ENCODE results near the gene CEP112.

The CEP112 gene

DNA sequence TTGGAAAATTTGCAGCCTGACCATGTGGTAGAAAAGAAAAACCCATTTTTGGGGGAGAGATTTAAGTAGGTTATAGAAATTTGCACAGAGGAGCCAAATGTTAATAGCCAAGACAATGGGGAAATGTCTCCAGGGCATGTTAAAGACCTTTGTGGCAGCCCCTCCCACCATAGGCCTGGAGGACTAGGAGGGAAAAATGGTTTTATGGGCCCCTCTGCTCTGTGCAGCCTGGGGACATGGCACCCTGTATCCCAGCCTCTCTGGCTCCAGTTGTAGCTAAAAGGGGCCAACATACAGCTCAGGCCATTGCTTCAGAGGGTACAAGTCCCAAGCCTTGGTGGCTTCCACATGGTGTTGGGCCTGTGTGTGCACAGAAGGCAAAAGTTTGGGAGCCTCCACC is 384.6 kb downstream of the CEP112 start:
- TF ChIP-seq POLR2AphosphoS5 (IDR thresholded peaks at IDR 0.05; ENCODE audit: low read depth, low read length) (no peak), SPI1 (IDR thresholded peaks at IDR 0.05; ENCODE audit: low read depth, low read length) (no peak), TAF1 (IDR thresholded peaks at IDR 0.05; ENCODE audit: low read depth, low read length) (no peak), POU2F2 (IDR thresholded peaks at IDR 0.05; ENCODE audit: low read depth, low read length) (no peak), POLR2A (IDR thresholded peaks at IDR 0.05; ENCODE audit: low read depth, low read length) (no peak), PAX5 (IDR thresholded peaks at IDR 0.05; ENCODE audit: insufficient read depth, low read length, severe bottlenecking) (no peak)
- FAIRE-seq = no peak
- no peak for DNase-seq (ENCODE audit: insufficient read length, low spot score)

DNA sequence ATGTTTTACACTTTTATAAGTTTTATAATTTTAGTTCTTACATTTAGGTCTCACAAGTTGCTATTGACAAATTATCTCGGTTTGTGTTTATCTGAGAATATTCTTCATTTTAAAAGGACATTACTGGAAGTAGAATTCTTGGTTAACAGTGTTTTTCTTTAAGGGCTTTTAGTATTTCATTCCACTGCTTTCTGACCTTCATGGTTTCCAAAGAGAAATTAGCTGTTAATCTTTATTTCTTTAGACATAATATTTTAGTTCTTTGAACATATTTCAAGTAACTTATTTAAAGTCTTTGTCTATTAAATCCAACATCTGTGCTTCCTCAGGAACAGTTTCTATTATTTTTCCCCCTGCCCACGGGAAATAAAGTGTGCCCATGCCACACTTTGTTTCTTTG is 390.4 kb downstream of the CEP112 start:
- TF ChIP-seq POU2F2 (IDR thresholded peaks at IDR 0.05; ENCODE audit: low read depth, low read length) (no peak), SPI1 (IDR thresholded peaks at IDR 0.05; ENCODE audit: low read depth, low read length) (no peak), POLR2AphosphoS5 (IDR thresholded peaks at IDR 0.05; ENCODE audit: low read depth, low read length) (no peak)
- DNase-seq (ENCODE audit: insufficient read length, low spot score) (no peak), FAIRE-seq (no peak)

DNA sequence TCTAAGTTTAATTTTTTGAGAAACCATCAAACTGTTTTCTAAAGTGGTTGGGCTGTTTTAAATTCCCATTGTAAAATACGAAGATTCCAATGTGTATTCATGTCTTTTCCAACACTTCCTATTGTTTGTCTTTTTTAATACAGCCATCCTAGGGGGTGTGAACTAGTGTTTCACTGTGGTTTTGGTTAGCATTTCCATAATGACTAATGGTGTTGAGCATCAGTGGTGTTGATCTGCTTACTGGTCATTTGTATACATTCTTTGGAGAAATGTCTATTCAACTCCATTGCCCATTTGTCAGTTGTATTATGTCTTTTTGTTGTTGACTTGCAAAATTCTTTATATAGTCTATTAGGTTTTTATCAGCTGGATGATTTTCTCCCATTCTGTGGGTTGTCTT is 391.3 kb downstream of the CEP112 start:
- FAIRE-seq (no peak), DNase-seq (ENCODE audit: insufficient read length, low spot score) (no peak)
- TF ChIP-seq TAF1 (IDR thresholded peaks at IDR 0.05; ENCODE audit: low read depth, low read length) = no peak
- no peak for TF ChIP-seq SPI1 (IDR thresholded peaks at IDR 0.05; ENCODE audit: low read depth, low read length)
- TF ChIP-seq PAX5 (IDR thresholded peaks at IDR 0.05; ENCODE audit: insufficient read depth, low read length, severe bottlenecking) = no peak
- no peak for TF ChIP-seq POU2F2 (IDR thresholded peaks at IDR 0.05; ENCODE audit: low read depth, low read length)

DNA sequence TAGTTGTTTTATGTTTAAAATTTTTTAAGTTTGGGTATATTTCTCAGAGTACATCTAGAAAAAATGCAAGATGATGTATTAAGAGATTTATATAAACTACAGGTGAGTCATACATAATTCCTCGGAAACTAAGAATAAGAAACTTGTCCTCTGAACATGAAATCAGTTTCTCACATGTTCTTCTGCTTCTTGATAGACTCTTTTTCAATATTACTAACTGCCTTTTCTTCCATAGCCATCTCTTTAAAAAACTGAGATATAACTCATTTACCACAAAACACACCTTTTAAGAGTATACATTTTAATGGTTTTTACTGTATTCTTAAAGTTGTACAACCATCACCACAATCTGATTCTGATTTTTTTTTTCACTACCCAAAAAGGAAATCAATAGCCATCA is 392.1 kb downstream of the CEP112 start:
- no peak for FAIRE-seq
- TF ChIP-seq POU2F2 (IDR thresholded peaks at IDR 0.05; ENCODE audit: low read depth, low read length) (no peak), POLR2A (IDR thresholded peaks at IDR 0.05; ENCODE audit: low read depth, low read length) (no peak), PAX5 (IDR thresholded peaks at IDR 0.05; ENCODE audit: insufficient read depth, low read length, severe bottlenecking) (no peak), SPI1 (IDR thresholded peaks at IDR 0.05; ENCODE audit: low read depth, low read length) (no peak), TAF1 (IDR thresholded peaks at IDR 0.05; ENCODE audit: low read depth, low read length) (no peak), POLR2AphosphoS5 (IDR thresholded peaks at IDR 0.05; ENCODE audit: low read depth, low read length) (no peak)

DNA sequence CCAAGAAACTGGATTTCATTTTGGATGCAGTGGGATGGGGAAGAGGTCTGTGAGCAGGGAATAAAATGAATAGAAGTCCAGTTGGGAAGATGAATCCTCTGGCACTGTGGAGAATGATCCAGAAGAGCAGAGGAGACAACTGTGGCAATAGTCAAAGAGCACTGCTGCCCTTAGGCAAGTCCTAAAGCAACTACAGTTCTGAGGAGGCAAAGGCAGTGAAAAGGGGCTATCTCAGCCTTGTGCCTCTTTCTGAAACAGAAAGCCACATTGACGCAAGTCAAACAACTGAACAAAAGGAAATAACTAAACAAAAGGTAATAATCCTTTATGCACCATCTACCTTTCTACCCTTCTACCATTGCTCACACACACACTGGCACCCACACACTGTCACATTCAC is 392.5 kb downstream of the CEP112 start:
- DNase-seq (ENCODE audit: insufficient read length, low spot score) (no peak), FAIRE-seq (no peak)
- TF ChIP-seq POLR2AphosphoS5 (IDR thresholded peaks at IDR 0.05; ENCODE audit: low read depth, low read length) (no peak), POU2F2 (IDR thresholded peaks at IDR 0.05; ENCODE audit: low read depth, low read length) (no peak), PAX5 (IDR thresholded peaks at IDR 0.05; ENCODE audit: insufficient read depth, low read length, severe bottlenecking) (no peak), POLR2A (IDR thresholded peaks at IDR 0.05; ENCODE audit: low read depth, low read length) (no peak), TAF1 (IDR thresholded peaks at IDR 0.05; ENCODE audit: low read depth, low read length) (no peak), SPI1 (IDR thresholded peaks at IDR 0.05; ENCODE audit: low read depth, low read length) (no peak)

More for the DNA sequence above, 392.1 kb downstream of the CEP112 start:
- DNase-seq (ENCODE audit: insufficient read length, low spot score) = no peak

DNA sequence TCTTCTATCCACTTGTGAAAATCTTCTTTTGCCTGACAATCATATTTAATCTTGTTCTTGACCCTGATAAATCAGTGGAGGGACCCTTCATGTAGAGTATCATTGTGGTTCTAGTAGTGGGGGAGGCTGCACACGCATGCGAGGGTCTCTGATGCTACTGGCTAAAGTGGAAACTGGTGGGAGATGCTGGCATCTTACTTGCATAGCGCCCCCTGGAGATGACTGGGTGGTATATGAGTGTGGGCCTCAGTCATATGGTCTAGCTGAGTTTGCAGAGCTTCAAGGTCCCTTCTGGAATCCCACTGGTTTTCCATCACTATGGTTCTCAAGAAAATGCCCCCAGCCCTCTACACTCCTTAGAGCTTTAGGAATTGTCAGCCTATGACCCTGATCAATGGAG is 394.1 kb downstream of the CEP112 start:
- DNase-seq (ENCODE audit: insufficient read length, low spot score) = no peak
- no peak for FAIRE-seq
- TF ChIP-seq POLR2AphosphoS5 (IDR thresholded peaks at IDR 0.05; ENCODE audit: low read depth, low read length) (no peak), POU2F2 (IDR thresholded peaks at IDR 0.05; ENCODE audit: low read depth, low read length) (no peak), PAX5 (IDR thresholded peaks at IDR 0.05; ENCODE audit: insufficient read depth, low read length, severe bottlenecking) (no peak), POLR2A (IDR thresholded peaks at IDR 0.05; ENCODE audit: low read depth, low read length) (no peak), SPI1 (IDR thresholded peaks at IDR 0.05; ENCODE audit: low read depth, low read length) (no peak), TAF1 (IDR thresholded peaks at IDR 0.05; ENCODE audit: low read depth, low read length) (no peak)

DNA sequence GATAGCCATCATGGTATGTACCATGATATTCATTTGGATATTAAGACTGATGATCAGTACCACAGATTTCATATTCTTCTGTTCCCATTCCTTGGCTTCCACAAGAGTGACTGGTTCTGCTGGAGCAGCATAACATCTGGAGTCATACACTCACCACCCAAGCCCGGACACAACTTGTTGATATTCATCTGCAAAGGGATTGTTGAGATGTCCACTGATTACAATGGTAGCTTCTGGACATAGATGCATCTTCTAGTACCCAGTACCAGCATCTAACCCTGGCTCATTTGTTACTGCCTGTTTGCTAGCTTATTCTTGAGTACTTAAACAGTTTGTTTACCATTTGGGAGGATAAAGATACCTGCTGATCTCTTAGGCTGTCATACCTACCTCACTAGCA is 394.8 kb downstream of the CEP112 start:
- FAIRE-seq (no peak), DNase-seq (ENCODE audit: insufficient read length, low spot score) (no peak)
- TF ChIP-seq POLR2AphosphoS5 (IDR thresholded peaks at IDR 0.05; ENCODE audit: low read depth, low read length) (no peak), TAF1 (IDR thresholded peaks at IDR 0.05; ENCODE audit: low read depth, low read length) (no peak), PAX5 (IDR thresholded peaks at IDR 0.05; ENCODE audit: insufficient read depth, low read length, severe bottlenecking) (no peak), POLR2A (IDR thresholded peaks at IDR 0.05; ENCODE audit: low read depth, low read length) (no peak), SPI1 (IDR thresholded peaks at IDR 0.05; ENCODE audit: low read depth, low read length) (no peak), POU2F2 (IDR thresholded peaks at IDR 0.05; ENCODE audit: low read depth, low read length) (no peak)

DNA sequence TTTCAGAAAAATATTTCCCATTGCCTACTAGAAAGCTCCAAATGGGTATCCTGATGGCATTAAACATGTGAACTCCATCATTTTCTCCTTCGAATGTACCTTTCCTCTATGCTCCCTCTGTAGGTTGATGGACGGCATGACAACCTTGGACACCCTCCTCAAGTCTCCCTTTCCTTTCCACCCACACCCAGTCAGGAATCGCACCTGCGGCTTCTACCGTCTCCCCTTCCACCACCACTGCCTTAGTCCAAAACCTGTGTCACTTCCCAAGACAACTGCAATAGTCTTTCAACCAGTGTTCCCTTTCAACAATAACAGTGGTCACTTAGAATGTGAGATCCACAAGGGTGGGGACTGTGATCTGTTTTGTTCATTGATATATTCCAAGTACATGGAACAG is 397.4 kb downstream of the CEP112 start:
- FAIRE-seq (no peak), DNase-seq (ENCODE audit: insufficient read length, low spot score) (no peak)
- no peak for TF ChIP-seq TAF1 (IDR thresholded peaks at IDR 0.05; ENCODE audit: low read depth, low read length)
- no peak for TF ChIP-seq POLR2A (IDR thresholded peaks at IDR 0.05; ENCODE audit: low read depth, low read length)
- TF ChIP-seq POLR2AphosphoS5 (IDR thresholded peaks at IDR 0.05; ENCODE audit: low read depth, low read length) = no peak
- TF ChIP-seq PAX5 (IDR thresholded peaks at IDR 0.05; ENCODE audit: insufficient read depth, low read length, severe bottlenecking) = no peak
- TF ChIP-seq SPI1 (IDR thresholded peaks at IDR 0.05; ENCODE audit: low read depth, low read length) = no peak
- no peak for TF ChIP-seq POU2F2 (IDR thresholded peaks at IDR 0.05; ENCODE audit: low read depth, low read length)

DNA sequence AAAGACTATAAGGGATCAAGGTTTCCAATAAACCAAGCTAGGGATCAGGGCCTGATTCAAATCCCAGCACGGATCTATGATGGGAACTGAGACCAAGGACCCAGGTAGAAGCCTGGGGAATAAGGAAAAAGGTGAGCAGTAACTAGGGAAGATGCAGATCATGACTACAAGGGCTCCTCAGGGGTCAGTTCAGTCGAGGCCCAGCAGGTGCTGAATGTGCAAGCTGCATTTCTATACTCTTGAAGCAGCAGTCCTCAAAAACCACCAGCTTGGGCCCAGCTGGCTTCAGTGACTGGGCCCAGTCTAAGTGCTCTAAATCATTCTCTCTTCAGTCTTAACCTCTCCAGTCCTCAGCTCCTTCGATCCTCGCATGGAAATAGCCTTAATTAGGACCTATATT is 401.7 kb downstream of the CEP112 start:
- DNase-seq (ENCODE audit: insufficient read length, low spot score) (no peak), FAIRE-seq (no peak)
- no peak for TF ChIP-seq POLR2AphosphoS5 (IDR thresholded peaks at IDR 0.05; ENCODE audit: low read depth, low read length)
- no peak for TF ChIP-seq TAF1 (IDR thresholded peaks at IDR 0.05; ENCODE audit: low read depth, low read length)
- TF ChIP-seq SPI1 (IDR thresholded peaks at IDR 0.05; ENCODE audit: low read depth, low read length) = no peak
- no peak for TF ChIP-seq POU2F2 (IDR thresholded peaks at IDR 0.05; ENCODE audit: low read depth, low read length)
- TF ChIP-seq POLR2A (IDR thresholded peaks at IDR 0.05; ENCODE audit: low read depth, low read length) = no peak
- no peak for TF ChIP-seq PAX5 (IDR thresholded peaks at IDR 0.05; ENCODE audit: insufficient read depth, low read length, severe bottlenecking)

DNA sequence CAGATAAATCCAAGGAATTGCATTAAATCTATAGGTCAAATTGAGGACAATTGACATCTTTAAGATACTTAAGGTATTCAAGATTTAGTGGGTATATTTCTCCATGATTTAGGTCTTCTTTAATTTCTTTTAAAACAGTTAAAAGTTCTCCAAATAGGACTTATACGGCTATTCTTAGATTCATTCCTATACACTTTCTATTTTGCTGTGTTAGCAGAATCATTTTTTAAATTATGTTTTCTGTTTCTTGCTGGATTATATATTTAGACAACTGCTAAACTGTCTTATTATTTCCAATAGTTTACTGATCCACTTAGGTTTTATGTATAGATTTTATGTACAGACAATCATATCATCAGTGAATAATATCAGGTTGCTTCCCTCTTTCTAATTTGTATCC is 404.4 kb downstream of the CEP112 start:
- FAIRE-seq (no peak), DNase-seq (ENCODE audit: insufficient read length, low spot score) (no peak)
- TF ChIP-seq TAF1 (IDR thresholded peaks at IDR 0.05; ENCODE audit: low read depth, low read length) (no peak), POLR2AphosphoS5 (IDR thresholded peaks at IDR 0.05; ENCODE audit: low read depth, low read length) (no peak), SPI1 (IDR thresholded peaks at IDR 0.05; ENCODE audit: low read depth, low read length) (no peak), PAX5 (IDR thresholded peaks at IDR 0.05; ENCODE audit: insufficient read depth, low read length, severe bottlenecking) (no peak), POU2F2 (IDR thresholded peaks at IDR 0.05; ENCODE audit: low read depth, low read length) (no peak), POLR2A (IDR thresholded peaks at IDR 0.05; ENCODE audit: low read depth, low read length) (no peak)

Data from GM12891 (cell line).